HG03378 (cell line): ENCODE measurements around the gene CSGALNACT2.

ENCODE experiments used
- ATAC-seq: cut with Tn5 transposase; IDR thresholded peaks from one replicate; pipeline ENCODE4 v1.9.1; 2021; ENCODE audit warnings: mild to moderate bottlenecking, moderate library complexity; ENCODE audit not compliant: unreplicated experiment

CSGALNACT2 gene

GRCh38 chr10:43199684-43200537 lies 61.7 kb downstream of the CSGALNACT2 start:
- no peak for ATAC-seq

DNA sequence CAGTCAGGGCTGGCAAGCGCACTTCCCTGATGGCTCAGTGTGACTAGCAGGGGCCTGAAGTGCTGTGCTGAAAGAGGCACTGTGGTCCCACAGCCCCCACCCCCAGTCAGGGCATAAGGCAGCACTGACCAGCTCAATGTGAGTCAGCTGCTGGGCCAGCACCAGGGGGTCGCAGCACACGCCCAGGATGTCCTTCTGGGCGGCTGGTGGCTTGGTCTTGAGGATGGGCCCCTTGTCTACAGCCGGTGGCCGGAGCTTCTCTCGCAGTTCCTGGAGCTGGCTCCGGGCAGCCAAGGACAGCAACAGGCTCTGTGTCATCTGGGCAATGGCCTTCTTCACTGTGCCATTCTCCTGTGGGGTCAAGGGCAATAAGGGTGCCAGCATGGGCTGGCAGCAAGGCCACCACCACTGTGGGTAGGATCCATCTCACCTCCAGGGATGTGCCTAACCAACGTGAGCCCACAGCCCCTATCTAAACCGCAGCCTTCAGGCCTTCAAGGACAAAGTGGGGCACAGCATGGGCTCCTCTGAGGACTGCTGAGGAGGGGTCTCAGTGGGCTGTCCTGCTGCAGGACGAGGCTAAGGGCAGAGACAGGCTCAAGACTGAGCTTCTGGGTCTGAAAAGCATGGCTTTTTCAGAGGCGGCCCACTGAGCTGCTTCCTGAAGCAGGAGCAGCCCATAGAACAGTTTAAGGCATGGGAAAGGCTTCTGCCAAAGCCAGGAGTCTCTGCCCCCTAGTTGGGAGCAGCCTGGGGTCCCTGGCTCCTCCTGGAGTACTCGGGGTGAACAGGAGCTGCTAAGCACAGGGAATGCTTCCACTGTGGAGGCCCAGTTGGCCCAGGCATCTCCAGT lies 62.5 kb downstream of the CSGALNACT2 start:
- ATAC-seq, result no peak

DNA sequence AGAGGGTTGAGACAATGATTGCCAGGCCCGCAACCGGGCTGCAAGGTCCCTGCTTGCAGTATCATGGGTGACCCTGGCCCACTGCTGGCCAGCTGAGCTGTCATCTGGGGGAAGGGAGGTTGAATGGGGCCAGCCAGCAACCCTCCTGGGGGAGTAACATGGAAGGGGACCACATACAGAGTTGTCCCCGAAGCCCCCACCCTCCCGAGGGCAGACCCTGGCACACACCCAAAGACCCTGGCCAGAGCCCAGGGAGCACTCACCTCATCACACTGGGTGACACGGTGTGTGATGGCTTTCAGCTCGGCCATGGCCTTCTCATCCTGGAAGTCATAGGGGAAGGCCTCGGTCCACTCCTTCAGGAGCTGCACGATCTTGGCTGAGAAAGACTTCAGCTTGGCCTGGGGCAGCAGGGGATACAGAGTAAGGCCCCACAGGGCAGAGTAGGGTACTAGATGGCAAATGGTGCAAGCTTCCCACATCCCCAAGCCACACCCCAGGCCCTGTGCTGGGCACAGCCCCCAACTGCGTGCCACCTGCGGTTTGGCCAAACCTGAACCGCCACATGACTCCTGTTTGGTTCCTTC lies 63.4 kb downstream of the CSGALNACT2 start:
- peak; percentile 5 for ATAC-seq

DNA sequence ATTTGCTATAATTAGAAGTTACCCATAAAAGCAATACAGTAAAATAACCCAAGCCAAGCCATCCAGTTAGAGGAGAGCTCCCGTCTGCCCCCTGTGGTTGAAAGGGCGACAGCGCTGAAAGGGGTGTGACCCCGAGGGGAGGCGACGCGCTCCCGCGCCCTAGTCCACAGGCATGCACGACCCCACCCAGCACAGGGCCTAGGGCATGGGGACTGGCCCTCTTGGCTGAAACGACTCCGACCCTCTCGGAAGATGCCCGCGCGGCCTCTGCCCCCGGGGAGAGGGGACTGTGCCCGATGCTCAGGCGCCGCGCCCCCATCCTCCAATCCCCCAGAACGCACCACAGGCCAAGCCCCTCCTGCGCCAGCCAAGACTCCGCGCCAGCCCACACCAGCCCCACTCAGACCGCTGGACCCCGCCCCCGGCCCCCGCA lies 64.0 kb downstream of the CSGALNACT2 start:
- peak; percentile 40 for ATAC-seq

DNA sequence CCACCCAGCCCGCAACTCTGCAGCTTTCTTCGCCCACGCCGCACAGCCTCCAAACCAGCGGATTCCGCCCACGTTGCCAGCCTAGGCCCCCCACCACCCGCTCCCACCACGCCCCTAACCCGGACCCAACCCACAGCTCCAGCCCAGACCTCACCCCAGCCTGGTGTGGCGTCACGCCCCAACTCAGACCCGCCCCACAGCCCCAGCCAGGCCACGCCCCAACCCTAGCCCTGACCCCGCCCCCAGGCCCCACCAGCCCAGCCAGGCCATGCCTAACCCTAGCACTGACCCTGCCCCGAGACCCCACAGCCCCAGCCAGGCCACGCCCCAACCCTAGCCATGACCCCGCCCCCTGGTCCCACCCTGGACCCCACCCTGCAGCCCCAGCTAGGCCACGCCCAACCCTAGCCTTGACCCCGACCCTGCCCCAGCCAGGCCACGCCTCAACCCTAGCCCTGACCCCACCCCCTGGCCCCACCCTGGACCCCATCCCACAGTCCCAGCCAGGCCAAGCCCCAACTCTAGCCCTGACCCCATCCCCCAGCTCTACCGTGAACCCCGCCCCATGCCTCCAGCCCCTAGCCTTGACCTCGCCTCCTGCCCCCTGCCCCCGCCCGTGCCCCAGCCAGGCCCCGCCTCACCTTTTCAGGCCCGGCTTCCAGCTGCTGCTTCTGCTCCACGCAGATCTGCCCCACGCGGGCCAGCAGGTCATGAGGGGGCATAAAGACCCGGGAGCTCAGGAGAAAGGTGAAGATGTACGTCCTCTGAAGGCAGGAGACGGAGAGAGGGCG lies 64.6 kb downstream of the CSGALNACT2 start:
- no peak for ATAC-seq

- ATAC-seq, result no peak
Measured at GRCh38 chr10:43203448-43204041, 65.3 kb downstream of the CSGALNACT2 start.

GRCh38 chr10:43204042-43204942 lies 66.0 kb downstream of the CSGALNACT2 start:
- ATAC-seq, result no peak

DNA sequence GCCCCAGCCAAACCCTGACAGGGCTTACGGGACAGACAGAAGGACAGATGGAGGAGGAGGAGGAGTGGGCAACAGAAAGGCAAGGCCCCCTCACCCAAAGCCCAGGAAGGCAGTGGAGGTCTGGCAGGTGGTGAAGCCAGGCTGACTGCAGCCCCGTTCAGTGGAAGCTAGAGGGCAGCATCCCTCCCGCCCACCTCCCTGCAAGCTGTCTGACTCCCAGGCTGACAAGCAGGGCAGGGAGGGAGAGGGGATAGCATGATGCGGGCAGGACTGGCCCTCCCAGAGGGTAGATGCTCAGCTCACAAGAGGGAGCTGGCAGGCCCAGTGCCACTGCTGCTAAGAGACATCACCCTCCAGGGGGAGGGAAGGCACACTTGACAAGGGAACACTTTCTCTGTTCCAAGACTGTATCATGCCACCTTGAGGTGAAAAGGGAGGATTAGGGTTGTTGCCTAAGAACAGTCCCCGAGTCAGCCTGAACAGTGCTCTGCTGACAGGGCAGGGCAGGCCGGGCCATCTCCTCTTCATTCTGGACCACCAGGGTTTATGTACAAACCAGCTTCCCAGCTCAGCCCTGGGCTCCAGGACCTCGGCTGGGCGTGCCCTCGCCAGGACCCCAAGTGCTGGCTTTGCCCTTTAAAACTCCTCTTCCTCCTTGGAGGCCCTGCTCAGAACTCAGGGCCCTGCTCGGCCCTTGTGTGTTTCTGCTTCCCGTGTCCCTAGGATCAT lies 66.9 kb downstream of the CSGALNACT2 start:
- ATAC-seq, result peak; percentile 72

DNA sequence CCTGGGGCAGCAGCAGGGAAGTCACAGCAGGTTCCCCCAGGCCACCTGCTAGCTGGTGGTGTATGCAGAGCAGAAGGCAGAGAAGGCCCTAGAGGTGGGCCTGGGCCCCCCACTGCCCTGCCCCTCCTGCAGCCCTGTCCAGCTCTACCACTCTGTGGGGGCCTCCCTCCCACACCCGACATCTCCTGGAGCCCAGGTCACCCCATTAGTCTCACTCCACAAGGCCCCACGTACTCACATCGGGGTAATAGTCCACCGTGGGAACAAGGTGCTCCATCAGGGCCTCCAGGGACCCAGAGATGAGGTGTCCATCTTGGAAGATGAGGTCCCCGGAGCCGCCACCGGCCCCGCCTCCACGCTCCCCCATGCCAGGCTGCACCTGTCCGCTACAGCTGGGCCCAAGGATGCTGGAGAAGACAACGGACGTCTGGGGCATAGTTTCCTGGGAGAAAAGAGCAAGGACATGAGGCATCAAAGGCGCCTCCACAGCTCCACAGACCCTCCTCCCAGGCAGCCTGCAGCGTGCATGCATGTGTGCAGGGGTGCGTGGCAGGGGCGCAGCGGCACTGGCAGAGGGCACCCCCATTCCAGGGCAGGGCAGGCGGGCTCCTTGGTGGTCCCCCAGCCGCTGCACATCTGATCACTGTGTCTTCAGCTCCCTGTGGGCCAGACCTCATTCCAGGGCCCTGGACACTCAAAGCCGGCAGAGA lies 67.6 kb downstream of the CSGALNACT2 start:
- ATAC-seq, result no peak

GRCh38 chr10:43206391-43207235 lies 68.4 kb downstream of the CSGALNACT2 start:
- ATAC-seq, result no peak

DNA sequence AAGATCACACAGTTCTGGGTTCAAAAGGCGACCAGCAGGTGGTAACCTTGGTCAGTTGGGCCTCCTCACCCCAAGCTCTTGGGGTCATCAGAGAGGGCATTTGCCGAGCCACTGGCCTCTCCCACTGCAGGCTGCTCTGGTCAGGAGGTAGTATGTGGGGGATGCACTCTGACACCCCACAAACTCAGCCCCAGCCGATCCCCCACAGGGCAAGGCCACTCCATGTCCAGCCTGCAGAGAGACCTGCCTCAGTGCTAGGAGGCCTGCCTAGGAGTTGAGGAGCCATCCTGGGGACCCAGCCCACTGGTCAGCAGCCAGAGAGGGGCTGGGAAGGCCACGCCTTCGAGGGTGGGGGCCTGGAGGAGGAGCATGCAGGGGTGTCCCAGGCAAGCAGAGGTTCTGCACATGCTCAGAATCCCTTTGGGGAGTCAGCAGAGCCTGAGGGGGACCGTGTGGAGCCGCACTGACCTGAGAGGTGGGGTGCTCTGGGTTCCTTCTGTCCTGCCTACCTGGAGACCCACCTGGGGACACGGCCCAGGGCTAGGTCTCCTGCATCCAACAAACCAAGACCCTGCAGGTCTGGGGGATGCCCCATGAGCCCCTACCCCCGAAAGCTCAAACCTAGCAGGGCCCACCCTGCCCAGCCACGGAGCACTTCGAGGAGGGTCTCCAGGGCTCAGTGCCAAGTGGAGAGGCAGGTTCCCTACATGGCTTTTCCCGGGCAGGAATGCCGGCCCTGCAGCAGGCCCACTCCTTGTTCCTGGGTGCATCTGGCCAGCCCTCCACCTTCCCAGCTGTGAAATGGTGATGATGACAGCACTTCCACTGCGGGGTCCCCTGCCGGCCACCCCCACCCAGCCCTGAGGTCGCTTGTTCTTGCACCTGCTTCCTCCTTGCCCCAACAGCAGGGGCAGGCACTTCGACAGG lies 70.2 kb downstream of the CSGALNACT2 start:
- ATAC-seq, result no peak

DNA sequence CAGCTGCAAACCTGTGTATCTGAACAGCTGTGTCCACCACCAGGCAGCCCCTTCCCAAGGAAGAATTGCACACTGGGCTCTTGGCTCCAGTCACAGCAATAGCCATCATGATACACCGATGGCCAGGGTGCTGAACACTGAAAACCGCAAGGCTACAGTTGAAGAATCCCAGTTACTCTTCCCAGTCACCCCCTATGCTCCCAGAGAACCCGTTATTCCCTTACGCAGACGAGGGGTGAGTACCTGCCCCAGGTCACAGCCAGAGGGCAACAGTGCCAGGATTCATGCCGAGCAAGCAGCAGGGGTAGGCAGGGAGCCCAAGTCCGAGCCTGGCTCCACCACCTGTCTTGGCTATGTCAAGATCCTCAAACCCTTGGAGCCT lies 70.8 kb downstream of the CSGALNACT2 start:
- ATAC-seq, result no peak

- ATAC-seq, result no peak
Measured at GRCh38 chr10:43209651-43210141, 71.5 kb downstream of the CSGALNACT2 start.

- no peak for ATAC-seq
Measured at GRCh38 chr10:43210556-43210955, 72.3 kb downstream of the CSGALNACT2 start.

- ATAC-seq, result no peak
Measured at GRCh38 chr10:43211030-43211429, 72.8 kb downstream of the CSGALNACT2 start.
